Left ventricle myocardium inferior (tissue), 1 donor: ENCODE data around the gene WWP2. TPM values are rescaled to one million over a fixed set of nuclear protein-coding genes. Genes with fewer than 3 reads are reported as not detected.
A peak's percentile ranks its signal among the peaks of the same experiment; 100 is the strongest.
"Not testable (repeated sequence)": the region's sequence is repeated elsewhere in the genome, so short reads cannot be mapped to it uniquely, and the experiment has no call there.

Source experiments
- DNase-seq: peaks from one replicate; pipeline ENCODE4 v3.0.0-alpha.2; 2020
- H3K27ac ChIP-seq: fragments of 200-600 bp; replicated peaks from 2 replicates; pipeline ENCODE4 v1.8.0; 2021
- H3K27me3 ChIP-seq: fragments of 200-600 bp; 2 replicates; pipeline ENCODE4 v1.8.0; 2021; ENCODE audit warnings: low read depth
- H3K36me3 ChIP-seq: fragments of 200-600 bp; 2 replicates; pipeline ENCODE4 v1.8.0; 2021
- H3K4me1 ChIP-seq: fragments of 200-600 bp; 2 replicates; pipeline ENCODE4 v1.8.0; 2021
- H3K4me3 ChIP-seq: fragments of 200-600 bp; 2 replicates; pipeline ENCODE4 v1.8.0; 2021; ENCODE audit warnings: mild to moderate bottlenecking, moderate library complexity
- H3K9me3 ChIP-seq: fragments of 200-600 bp; replicated peaks from 2 replicates; pipeline ENCODE4 v1.8.0; 2021
- intact Hi-C: fragments of 100-400 bp; cut with micrococcal nuclease; formaldehyde crosslinking; loops from one replicate; pipeline ENCODE4 v1.11.0; 2022
- total RNA-seq: library from RNA; stranded (reverse); fragmentation: NEBNext Ultra II Directional; extraction: Animal tissue kit (Norgen Biotek cat#: 25700); gene quantifications from one replicate; pipeline ENCODE4 v1.2.1, GENCODE V29; 2021
- TF ChIP-seq, protein P1 (sequence below): fragments of 200-600 bp; IDR thresholded peaks from 2 replicates; pipeline ENCODE4 v1.8.0; 2021; ENCODE audit warnings: antibody characterized with exemption, mild to moderate bottlenecking, borderline replicate concordance
- donor health status: DM: no; HTN: yes; CAD: no; lungs with severe emphysema.

WWP2 gene
- total RNA-seq, 1 donor from 2014 or later: 21.3 TPM

DNA sequence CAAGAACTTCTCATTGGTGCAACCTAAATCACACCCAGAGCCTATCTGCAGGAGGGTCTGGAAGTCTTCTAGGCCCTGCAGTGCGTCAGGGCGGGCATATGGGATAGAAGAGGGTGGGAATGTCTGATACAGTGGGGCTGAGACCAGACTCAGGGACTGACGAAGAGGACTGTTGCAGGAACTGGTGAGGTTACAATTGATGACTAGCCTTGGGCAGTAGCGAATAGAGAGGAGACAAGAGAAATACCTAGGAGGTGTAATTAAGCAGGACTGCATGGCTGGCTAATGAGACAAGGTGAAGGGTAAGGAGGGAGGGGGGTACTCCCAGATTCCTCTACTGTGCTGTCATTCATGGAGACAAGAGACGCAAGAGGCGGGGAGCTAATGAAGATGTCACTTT lies 91.3 kb downstream of the WWP2 start:
- DNase-seq: no peak
- intact Hi-C loops: loop anchor here (10.0 kb wide), 1 partner anchor 59 kb away; no protein-coding TSS in a partner anchor
- Histone ChIP-seq H3K9me3 (no peaks in the 10 kb centered on the region), H3K4me3 (no peak overlapping the region), H3K4me1 (peaks cover 41% of the 10 kb centered on the region), H3K27ac (no peak overlapping the region), H3K27me3 (no peaks in the 10 kb centered on the region), H3K36me3 (no peaks in the 10 kb centered on the region)
- TF ChIP-seq, protein P1, sequence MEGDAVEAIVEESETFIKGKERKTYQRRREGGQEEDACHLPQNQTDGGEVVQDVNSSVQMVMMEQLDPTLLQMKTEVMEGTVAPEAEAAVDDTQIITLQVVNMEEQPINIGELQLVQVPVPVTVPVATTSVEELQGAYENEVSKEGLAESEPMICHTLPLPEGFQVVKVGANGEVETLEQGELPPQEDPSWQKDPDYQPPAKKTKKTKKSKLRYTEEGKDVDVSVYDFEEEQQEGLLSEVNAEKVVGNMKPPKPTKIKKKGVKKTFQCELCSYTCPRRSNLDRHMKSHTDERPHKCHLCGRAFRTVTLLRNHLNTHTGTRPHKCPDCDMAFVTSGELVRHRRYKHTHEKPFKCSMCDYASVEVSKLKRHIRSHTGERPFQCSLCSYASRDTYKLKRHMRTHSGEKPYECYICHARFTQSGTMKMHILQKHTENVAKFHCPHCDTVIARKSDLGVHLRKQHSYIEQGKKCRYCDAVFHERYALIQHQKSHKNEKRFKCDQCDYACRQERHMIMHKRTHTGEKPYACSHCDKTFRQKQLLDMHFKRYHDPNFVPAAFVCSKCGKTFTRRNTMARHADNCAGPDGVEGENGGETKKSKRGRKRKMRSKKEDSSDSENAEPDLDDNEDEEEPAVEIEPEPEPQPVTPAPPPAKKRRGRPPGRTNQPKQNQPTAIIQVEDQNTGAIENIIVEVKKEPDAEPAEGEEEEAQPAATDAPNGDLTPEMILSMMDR: no peak

DNA sequence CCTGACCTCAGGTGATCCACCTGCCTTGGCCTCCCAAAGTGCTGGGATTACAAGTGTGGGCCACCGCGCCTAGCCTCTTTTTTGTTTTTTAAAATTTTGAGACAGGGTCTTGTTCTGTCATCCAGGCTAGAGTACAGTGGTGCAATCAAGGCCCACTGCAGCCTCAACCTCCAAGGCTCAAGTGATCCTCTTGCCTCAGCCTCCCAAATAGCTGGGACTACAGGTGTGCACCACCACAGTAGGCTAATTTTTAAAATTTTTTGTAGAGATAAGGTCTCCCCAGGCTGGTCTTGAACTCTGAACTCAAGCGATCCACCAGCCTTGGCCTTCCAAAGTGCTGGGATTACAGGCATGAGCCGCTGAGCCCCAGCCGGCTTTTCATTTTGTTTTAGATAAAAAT lies 92.6 kb downstream of the WWP2 start:
- intact Hi-C loops: loop anchor here (10.0 kb wide), 1 partner anchor 60 kb away; no protein-coding TSS in a partner anchor
- H3K4me3 ChIP-seq: not testable (repeated sequence)
- peak overlapping the region; percentile 59 for H3K27ac ChIP-seq

DNA sequence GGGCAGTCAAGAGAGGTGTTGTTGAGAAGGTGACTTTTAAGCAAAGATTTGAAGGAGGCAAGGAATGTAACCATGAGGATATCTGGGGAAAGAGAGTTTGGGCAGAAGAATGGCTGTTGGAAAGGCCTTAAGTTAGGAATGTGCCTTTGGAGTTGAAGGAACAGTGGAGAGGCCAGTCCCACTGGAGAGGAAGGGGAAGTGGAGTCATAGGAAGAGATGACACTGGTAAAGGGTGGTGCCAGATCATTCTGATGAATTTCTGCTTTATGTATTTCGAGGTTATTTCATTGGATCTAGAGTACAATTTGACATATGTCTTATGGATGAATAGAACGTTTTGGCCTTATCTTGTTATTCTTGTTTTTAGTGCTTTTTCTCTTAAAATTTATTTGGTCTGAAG lies 93.5 kb downstream of the WWP2 start:
- Histone ChIP-seq H3K36me3 (no peaks in the 10 kb centered on the region), H3K27me3 (no peaks in the 10 kb centered on the region), H3K27ac (peak overlapping the region; percentile 59), H3K4me3 (no peak overlapping the region), H3K4me1 (peaks cover 47% of the 10 kb centered on the region), H3K9me3 (no peaks in the 10 kb centered on the region)
- no peak for DNase-seq
- TF ChIP-seq, protein P1: no peak
- intact Hi-C loops: loop anchor here (10.0 kb wide), 1 partner anchor 61 kb away; no protein-coding TSS in a partner anchor

More for the DNA sequence above, 92.6 kb downstream of the WWP2 start:
- not testable (repeated sequence) for H3K36me3 ChIP-seq, H3K9me3 ChIP-seq, H3K27me3 ChIP-seq, DNase-seq
- H3K4me1 ChIP-seq: peaks cover 41% of the 10 kb centered on the region

DNA sequence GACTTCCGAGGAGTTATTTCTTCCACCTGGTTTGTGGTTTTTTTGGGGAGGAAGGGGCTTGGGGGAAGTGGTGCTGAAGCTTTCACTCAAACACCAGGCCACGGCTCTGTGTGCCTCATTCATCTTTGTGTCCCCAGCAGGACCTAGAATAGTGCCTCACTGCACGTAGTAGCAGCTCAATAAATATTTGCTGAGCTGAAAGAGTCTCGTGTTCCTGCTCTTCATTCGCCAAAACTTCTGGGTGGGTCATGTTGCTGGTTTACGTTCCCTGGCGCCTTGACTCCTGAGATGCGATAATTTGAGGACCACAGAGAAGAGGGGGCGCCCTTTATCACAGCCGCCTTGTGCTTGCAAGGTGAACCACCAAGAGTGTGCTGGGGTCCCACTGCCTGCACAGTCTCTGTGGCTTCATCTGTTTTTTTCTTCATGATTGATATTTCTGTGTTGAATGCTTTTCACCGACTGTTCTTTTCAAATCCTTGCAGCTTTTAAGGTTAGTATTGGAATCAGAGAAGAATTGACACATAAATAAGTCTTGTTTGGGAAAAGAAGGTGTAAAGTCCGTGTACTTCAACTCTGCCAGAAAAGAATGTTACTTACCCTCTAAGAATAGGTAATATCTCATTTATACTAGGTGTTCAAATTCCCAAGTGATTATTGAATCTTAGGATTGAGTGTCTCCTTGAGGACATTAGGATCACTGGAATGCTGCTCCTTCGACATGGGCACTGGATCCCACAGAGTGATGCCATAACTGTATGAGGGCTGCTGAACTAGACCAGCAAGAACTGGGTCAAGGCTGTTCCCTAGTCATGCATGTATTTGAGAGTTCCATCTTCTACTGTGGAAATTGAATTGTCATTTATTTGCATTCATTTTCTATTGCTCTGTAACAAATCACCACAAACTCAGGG lies 96.3 kb downstream of the WWP2 start:
- TF ChIP-seq, protein P1: no peak
- DNase-seq: no peak
- intact Hi-C loops: loop anchor here (10.0 kb wide), 1 partner anchor 64 kb away; no protein-coding TSS in a partner anchor
- Histone ChIP-seq H3K27me3 (no peaks in the 10 kb centered on the region), H3K9me3 (no peaks in the 10 kb centered on the region), H3K4me3 (no peak overlapping the region), H3K36me3 (no peaks in the 10 kb centered on the region), H3K27ac (peak overlapping the region; percentile 96), H3K4me1 (peaks cover 66% of the 10 kb centered on the region)

DNA sequence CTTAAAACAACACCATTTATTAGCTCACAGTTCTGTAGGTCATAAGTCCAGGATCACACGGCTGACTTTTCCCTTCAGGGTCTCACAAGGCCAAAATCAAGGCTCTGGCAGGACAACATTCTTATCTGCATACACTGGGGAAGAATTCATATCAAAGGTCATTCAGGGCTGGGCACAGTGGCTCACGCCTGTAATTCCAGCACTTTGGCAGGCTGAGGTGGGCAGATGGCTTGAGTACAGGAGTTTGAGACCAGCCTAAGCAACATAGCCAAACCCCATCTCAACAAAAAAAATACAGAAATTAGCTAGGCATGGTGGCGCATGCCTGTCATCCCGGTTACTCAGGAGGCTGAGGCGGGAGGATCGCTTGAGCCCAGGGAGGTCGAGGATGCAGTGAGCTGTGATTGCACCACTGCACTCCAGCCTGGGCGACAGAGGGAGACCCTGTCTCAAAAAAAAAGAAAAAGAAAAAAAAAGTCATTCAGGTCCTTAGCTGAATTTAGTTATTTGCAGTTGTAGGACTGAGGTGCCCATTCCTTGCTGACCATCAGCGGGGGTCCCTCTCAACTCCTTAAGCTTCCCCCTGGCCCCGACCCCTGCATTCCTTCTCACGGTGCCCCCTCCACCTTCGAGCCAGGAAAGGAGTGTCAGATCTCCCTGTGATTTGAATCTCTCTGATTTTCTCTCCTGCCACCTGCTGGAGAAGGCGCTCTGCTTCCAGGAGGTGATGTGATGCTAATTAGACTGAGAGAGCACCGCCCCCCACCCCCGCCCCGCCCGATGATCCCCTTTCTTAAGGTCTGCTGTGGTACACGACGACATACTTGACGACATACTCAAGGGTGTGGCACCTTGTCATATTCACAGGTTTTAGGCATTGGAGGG lies 97.2 kb downstream of the WWP2 start:
- TF ChIP-seq, protein P1: peak; percentile 51
- no peaks in the 10 kb centered on the region for H3K9me3 ChIP-seq
- H3K4me3 ChIP-seq: no peak overlapping the region
- no peaks in the 10 kb centered on the region for H3K36me3 ChIP-seq
- peaks cover 66% of the 10 kb centered on the region for H3K4me1 ChIP-seq
- no peaks in the 10 kb centered on the region for H3K27me3 ChIP-seq
- H3K27ac ChIP-seq: peak overlapping the region; percentile 96
- peak; percentile 40 for DNase-seq
- intact Hi-C loops: loop anchor here (10.0 kb wide), 1 partner anchor 65 kb away; no protein-coding TSS in a partner anchor
